ENCODE data around the gene NLRP3. TPM values are rescaled to one million over a fixed set of nuclear protein-coding genes. Genes with fewer than 3 reads are reported as not detected.
"Not testable (repeated sequence)": the region's sequence is repeated elsewhere in the genome, so short reads cannot be mapped to it uniquely, and the experiment has no call there.

Gene NLRP3
- total RNA-seq, 4 donors from 2014 or later = 0.29 to 0.56 (median 0.47) TPM

- H3K36me3 ChIP-seq = no peaks in the 10 kb centered on the region
- no peak overlapping the region for H3K4me3 ChIP-seq
- DNase-seq = no peak
- no peak for TF ChIP-seq CTCF (IDR thresholded peaks at IDR 0.05 in 4 of 5, conservative IDR thresholded peaks at IDR 0.05 in 1 of 5)
- no peak for TF ChIP-seq POLR2A (IDR thresholded peaks at IDR 0.05)
- intact Hi-C loops (cut with DNase I; ENCODE audit: low total_unique reads) (no loop called here), in situ Hi-C loops (cut with MboI; ENCODE audit: low sequenced_read_pairs in 4 of 4) (no loop called here)
- H3K9me3 ChIP-seq = no peaks in the 10 kb centered on the region
- no peak overlapping the region for H3K27ac ChIP-seq
- H3K4me1 ChIP-seq = no peaks in the 10 kb centered on the region
- ATAC-seq = no peak
- no peaks in the 10 kb centered on the region for H3K27me3 ChIP-seq
Observed at GRCh38 chr1:247474367-247474766, 58.4 kb downstream of the NLRP3 start.

- no peak for ATAC-seq
- in situ Hi-C loops (cut with MboI; ENCODE audit: low sequenced_read_pairs in 4 of 4) = no loop called here
- no peak for TF ChIP-seq CTCF (IDR thresholded peaks at IDR 0.05 in 4 of 5, conservative IDR thresholded peaks at IDR 0.05 in 1 of 5)
- TF ChIP-seq POLR2A (IDR thresholded peaks at IDR 0.05) = no peak
Observed at GRCh38 chr1:247475793-247476192, 59.8 kb downstream of the NLRP3 start.

GRCh38 chr1:247476328-247477058, 60.5 kb downstream of the NLRP3 start:
- H3K27me3 ChIP-seq; H3K4me1 ChIP-seq; intact Hi-C loops (cut with DNase I; ENCODE audit: low total_unique reads); H3K36me3 ChIP-seq; in situ Hi-C loops (cut with MboI; ENCODE audit: low sequenced_read_pairs in 4 of 4); H3K4me3 ChIP-seq; ATAC-seq; H3K27ac ChIP-seq; H3K9me3 ChIP-seq; DNase-seq: not testable (repeated sequence)

More at GRCh38 chr1:247475793-247476192, 59.8 kb downstream of the NLRP3 start:
- intact Hi-C loops (cut with DNase I; ENCODE audit: low total_unique reads) = no loop called here
- Histone ChIP-seq H3K9me3 (no peaks in the 10 kb centered on the region), H3K4me1 (no peaks in the 10 kb centered on the region), H3K36me3 (no peaks in the 10 kb centered on the region), H3K4me3 (no peak overlapping the region), H3K27ac (no peak overlapping the region), H3K27me3 (no peaks in the 10 kb centered on the region)
- no peak for DNase-seq

GRCh38 chr1:247482747-247483146, 66.8 kb downstream of the NLRP3 start:
- Histone ChIP-seq H3K4me3 (no peak overlapping the region), H3K36me3 (no peaks in the 10 kb centered on the region), H3K9me3 (no peaks in the 10 kb centered on the region), H3K27ac (no peak overlapping the region), H3K4me1 (no peaks in the 10 kb centered on the region), H3K27me3 (no peaks in the 10 kb centered on the region)
- DNase-seq (no peak), ATAC-seq (no peak)
- intact Hi-C loops (cut with DNase I; ENCODE audit: low total_unique reads) (loop anchor here (10.0 kb wide), 1 partner anchor 88 kb away; no protein-coding TSS in a partner anchor), in situ Hi-C loops (cut with MboI; ENCODE audit: low sequenced_read_pairs in 4 of 4) (loop anchor here in 1 of 4 donors (10.0 kb wide), 1 partner anchor 108 kb away; no protein-coding TSS in a partner anchor)
- TF ChIP-seq POLR2A (IDR thresholded peaks at IDR 0.05) = no peak
- no peak for TF ChIP-seq CTCF (IDR thresholded peaks at IDR 0.05 in 4 of 5, conservative IDR thresholded peaks at IDR 0.05 in 1 of 5)

GRCh38 chr1:247487057-247487456, 71.1 kb downstream of the NLRP3 start:
- Histone ChIP-seq H3K27me3 (peaks cover 0 to 3% (median 0%) of the 10 kb centered on the region in 3 donors), H3K9me3 (no peaks in the 10 kb centered on the region), H3K27ac (no peak overlapping the region), H3K4me1 (no peaks in the 10 kb centered on the region), H3K4me3 (no peak overlapping the region), H3K36me3 (no peaks in the 10 kb centered on the region)
- ATAC-seq (no peak), DNase-seq (no peak)
- TF ChIP-seq POLR2A (IDR thresholded peaks at IDR 0.05) (no peak), CTCF (IDR thresholded peaks at IDR 0.05 in 4 of 5, conservative IDR thresholded peaks at IDR 0.05 in 1 of 5) (peak in 1 of 5 experiments; percentile 32)
- intact Hi-C loops (cut with DNase I; ENCODE audit: low total_unique reads) = loop anchor here (10.0 kb wide), 1 partner anchor 92 kb away; no protein-coding TSS in a partner anchor
- in situ Hi-C loops (cut with MboI; ENCODE audit: low sequenced_read_pairs in 4 of 4) = loop anchor here in 1 of 4 donors (10.0 kb wide), 1 partner anchor 112 kb away; no protein-coding TSS in a partner anchor
